ENCODE measurements around the gene EMC8. TPM values are rescaled to one million over a fixed set of nuclear protein-coding genes. Genes with fewer than 3 reads are reported as not detected.
A peak's percentile ranks its signal among the peaks of the same experiment; 100 is the strongest.

EMC8 gene
- total and polyA plus RNA-seq, 2 donors (not counting 1 experiment from before 2014, with no cell fraction given) = 22.1 to 33.1 TPM

DNA sequence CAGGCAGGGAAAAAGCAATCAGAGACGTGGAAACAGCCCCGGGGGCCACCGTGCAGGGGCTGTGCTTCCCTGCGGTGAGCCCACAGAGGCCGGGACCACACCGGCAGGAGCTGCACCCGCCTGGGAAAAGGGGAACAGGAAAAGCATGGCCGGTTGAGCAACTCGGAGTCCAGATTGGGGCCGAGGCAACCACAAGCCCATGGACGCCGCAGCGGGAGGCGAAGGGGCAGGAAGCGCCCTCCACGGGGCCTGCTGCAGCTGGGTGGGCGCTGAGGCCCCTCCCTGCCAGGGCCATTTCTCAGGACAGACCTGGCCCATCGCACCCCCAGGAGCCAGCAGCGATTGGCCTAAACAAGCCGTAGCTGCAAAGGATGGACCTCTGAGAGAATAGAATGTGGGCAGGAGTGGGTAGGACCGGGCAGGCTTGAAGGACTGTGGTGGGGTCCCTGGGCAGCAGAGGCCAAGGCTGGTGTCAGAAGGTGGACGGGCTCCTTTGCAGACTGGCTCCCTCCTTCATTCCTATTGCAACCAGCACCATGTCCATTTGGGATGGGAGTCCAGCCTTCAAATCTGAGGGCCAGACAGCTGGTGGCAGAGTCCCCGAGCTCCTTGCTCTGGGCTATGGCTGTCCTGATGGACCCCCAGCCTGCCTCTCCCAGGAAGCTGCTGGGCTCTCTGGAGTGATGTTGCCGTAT is 30.6 kb upstream of the EMC8 start:
- Histone ChIP-seq H4K20me1 (ENCODE audit: control insufficient read depth, insufficient read depth, low read length, poor library complexity, severe bottlenecking) (no peaks in the 10 kb centered on the region), H3K4me1 (ENCODE audit: control insufficient read depth in 2 of 2, insufficient read depth in 2 of 2, low read length in 2 of 2) (peaks cover 50 to 51% of the 10 kb centered on the region in 2 donors), H3K27ac (ENCODE audit: low read length in 2 of 2) (peak overlapping the region; percentile 55 to 58), H3K36me3 (replicated peaks in 1 of 2; ENCODE audit: control extremely low read depth in 1 of 2, control insufficient read depth in 1 of 2, extremely low read depth in 1 of 2, insufficient read depth in 2 of 2, low read length in 1 of 2) (no peaks in the 10 kb centered on the region), H3K9me3 (ENCODE audit: control extremely low read depth in 1 of 3, control insufficient read depth in 2 of 3, insufficient read depth in 1 of 3, low read length in 2 of 3) (peaks cover 0 to 49% (median 6%) of the 10 kb centered on the region in 3 donors), H3K27me3 (replicated peaks in 1 of 4; ENCODE audit: control extremely low read depth in 1 of 4, control insufficient read depth in 3 of 4, insufficient read depth in 4 of 4, low read length in 3 of 4) (peaks cover 0 to 6% (median 0%) of the 10 kb centered on the region in 4 experiments), H3K79me2 (ENCODE audit: control insufficient read depth, insufficient read depth, low read length) (no peaks in the 10 kb centered on the region), H3K4me3 (ENCODE audit: control extremely low read depth in 1 of 5, extremely low read depth in 1 of 5, insufficient read depth in 1 of 5, low read depth in 2 of 5, low read length in 4 of 5) (peak overlapping the region in 4 of 5 experiments; percentile 11 to 28 (median 16)), H2AFZ (ENCODE audit: insufficient read depth, low read depth, low read length, poor library complexity, severe bottlenecking) (peak overlapping the region; percentile 74), H3K9ac (ENCODE audit: low read length) (peak overlapping the region; percentile 46), H3K4me2 (replicated peaks; ENCODE audit: low read depth, low read length, poor library complexity, severe bottlenecking) (peak overlapping the region; percentile 80)
- ATAC-seq (ENCODE audit: low read depth) = no peak
- ChIA-PET CTCF (interaction anchor here (1.1 to 2.1 kb wide), 4 partner anchors 9 to 690 kb away, joined by 3 to 23 read pairs (median 6); no protein-coding TSS in a partner anchor), POLR2A (interaction anchor here (0.6 to 1.6 kb wide), 5 partner anchors 32 to 161 kb away, joined by 3 to 6 read pairs (median 5); no protein-coding TSS in a partner anchor)
- Mint-ChIP-seq H3K4me3 (peak overlapping the region; percentile 70), H3K4me1 (peaks cover 64% of the 10 kb centered on the region), H3K27ac (peak overlapping the region; percentile 84), H3K9me3 (ENCODE audit: insufficient read depth) (peaks cover 6% of the 10 kb centered on the region), H3K27me3 (no peaks in the 10 kb centered on the region)
- DNase-seq = peak; percentile 42
- no peak for TF ChIP-seq EZH2 (IDR thresholded peaks at IDR 0.05; ENCODE audit: borderline replicate concordance, insufficient read depth, low read depth, low read length, poor library complexity, severe bottlenecking)
- no peak for TF ChIP-seq CTCF (IDR thresholded peaks at IDR 0.05)
- intact Hi-C loops (cut with micrococcal nuclease) = no loop called here
- 11% methylated on average over 24 of the region's 24 CpGs for WGBS (ENCODE audit: insufficient coverage)
